Tibial nerve (tissue), 4 donors: ENCODE data around the gene FAM120B.

Experiments used
- CTCF ChIP-seq, 5 experiments: fragments of 200-600 bp in 3 of 5; fragments of 450-650 bp in 2 of 5; sonication (generic) in 3 of 5; IDR thresholded peaks; one replicate each; pipeline ENCODE4 v1.5.1; 2016 to 2019; ENCODE audit warnings: antibody characterized with exemption in 5 of 5, mild to moderate bottlenecking in 3 of 5, moderate library complexity in 2 of 5
- EP300 ChIP-seq, 2 donors: sonication (generic); formaldehyde crosslinking; IDR thresholded peaks; one replicate each; pipeline ENCODE4 v1.6.1; 2017; ENCODE audit warnings: antibody characterized with exemption in 2 of 2, mild to moderate bottlenecking in 1 of 2

GRCh38 chr6:170420791-170421776, 114.5 kb downstream of the FAM120B start:
- TF ChIP-seq EP300 (IDR thresholded peaks at IDR 0.05) (no peak), CTCF (IDR thresholded peaks at IDR 0.05) (no peak)
